HepG2 (cell line): ENCODE data around the gene AHCY.
"Not testable (repeated sequence)": the region's sequence is repeated elsewhere in the genome, so short reads cannot be mapped to it uniquely, and the experiment has no call there.

ENCODE experiments used
- ZNF17 ChIP-seq: sonication (generic); formaldehyde crosslinking; IDR thresholded peaks from 2 replicates; pipeline ENCODE4 v1.5.0; 2020; ENCODE audit warnings: mild to moderate bottlenecking, missing genetic modification reagents
- ZNF256 ChIP-seq: sonication (generic); formaldehyde crosslinking; conservative IDR thresholded peaks from 2 replicates; pipeline ENCODE4 v1.4.0; 2020; ENCODE audit warnings: missing genetic modification reagents
- ZNF274 ChIP-seq: sonication (generic); formaldehyde crosslinking; IDR thresholded peaks from 2 replicates; pipeline ENCODE4 v1.5.1; 2020; ENCODE audit warnings: mild to moderate bottlenecking, missing genetic modification reagents

DNA sequence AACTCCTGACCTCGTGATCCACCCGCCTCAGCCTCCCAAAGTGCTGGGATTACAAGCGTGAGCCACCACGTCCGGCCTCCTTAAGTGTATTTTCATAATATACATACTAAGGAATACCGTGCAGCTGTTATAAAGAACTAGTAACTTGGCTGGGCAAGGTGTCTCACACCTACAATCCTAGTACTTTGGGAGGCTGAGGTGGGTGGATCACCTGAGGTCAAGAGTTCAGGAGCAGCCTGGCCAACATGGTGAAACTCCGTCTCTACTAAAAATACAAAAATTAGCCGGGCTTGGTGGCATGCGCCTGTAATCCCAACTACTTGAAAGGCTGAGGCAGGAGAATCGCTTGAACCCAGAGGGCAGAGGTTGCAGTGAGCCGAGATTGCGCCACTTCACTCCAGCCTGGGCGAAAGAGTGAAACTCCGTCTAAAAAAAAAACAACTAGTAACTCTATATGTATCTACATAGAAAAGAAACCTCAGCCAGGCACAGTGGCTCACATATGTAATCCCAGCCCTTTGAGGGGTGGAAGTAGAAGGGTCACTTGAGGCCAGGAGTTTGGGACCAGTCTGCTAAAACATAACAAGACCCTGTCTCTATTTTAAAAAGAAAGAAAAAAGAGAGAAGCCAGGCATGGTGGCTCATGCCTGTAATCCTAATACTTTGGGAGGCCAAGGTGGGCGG, 27.8 kb upstream of the AHCY start:
- TF ChIP-seq ZNF274, ZNF17, ZNF256 (CRISPR knock-in tag): not testable (repeated sequence)
